Stimulated activated CD4-positive, alpha-beta T cell treated with anti-CD3 and anti-CD28 coated beads, TNF-alpha, amount 100 ng/mL, for 1 hour (primary cell): ENCODE data around the gene ADGRL1.
"Not testable (repeated sequence)": the region's sequence is repeated elsewhere in the genome, so short reads cannot be mapped to it uniquely, and the experiment has no call there.

Source experiments
- DNase-seq, 3 donors: peaks; one replicate each; pipeline ENCODE4 v3.0.0-alpha.2; 2020; ENCODE audit warnings: low read depth in 3 of 3, low spot score in 1 of 3

Gene ADGRL1

GRCh38 chr19:14205452-14206287, at the start of gene ADGRL1:
Gene ADGRL1 (minus strand): TSS chr19:14206169. CDS start chr19:14183602, 22,567 bp downstream.
- DNase-seq: not testable (repeated sequence)

GRCh38 chr19:14255316-14255715, 49.3 kb upstream of the ADGRL1 start:
- DNase-seq: not testable (repeated sequence)

DNA sequence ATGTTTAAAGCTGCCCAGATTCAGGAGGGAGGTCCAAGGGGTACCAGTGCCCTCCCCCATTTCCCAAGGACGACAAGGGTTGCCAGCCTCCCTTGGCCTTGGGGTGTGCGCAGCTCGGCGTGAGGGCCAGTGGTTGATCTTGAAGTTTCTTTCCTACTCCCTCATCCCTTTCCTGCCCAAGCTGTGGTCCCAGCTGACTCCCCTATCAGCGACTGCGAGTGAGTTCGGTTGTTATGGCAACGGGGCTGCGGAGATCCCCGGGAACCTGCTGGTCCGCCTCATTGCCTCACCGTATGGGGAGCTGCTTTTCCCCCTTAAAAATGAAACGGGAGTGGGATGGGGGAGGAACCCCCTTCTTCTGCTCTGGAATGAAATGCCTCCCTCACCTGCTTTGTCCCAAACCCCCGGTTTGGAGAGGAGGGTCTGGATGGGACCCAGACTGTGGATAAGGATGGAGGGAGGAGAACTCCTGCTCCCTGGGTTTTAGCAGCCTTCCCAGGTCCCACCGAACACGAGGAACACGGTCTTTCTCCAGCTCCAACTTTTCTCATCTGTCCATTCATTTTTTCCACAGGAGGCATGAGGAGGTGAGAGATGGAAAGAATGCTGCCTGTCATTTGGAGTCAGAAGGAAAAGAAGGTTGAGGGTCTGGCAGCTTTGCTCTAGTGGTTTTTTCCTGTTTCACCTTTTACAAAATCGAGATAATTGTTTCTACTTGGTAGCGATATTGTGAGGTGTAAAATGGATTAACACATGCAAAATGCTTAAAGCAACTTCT, 48.0 kb upstream of the ADGRL1 start:
- DNase-seq: not testable (repeated sequence)

- DNase-seq: not testable (repeated sequence)
Observed at GRCh38 chr19:14252136-14252535, 46.2 kb upstream of the ADGRL1 start.

- DNase-seq: no peak
Observed at GRCh38 chr19:14250870-14251269, 44.9 kb upstream of the ADGRL1 start.

DNA sequence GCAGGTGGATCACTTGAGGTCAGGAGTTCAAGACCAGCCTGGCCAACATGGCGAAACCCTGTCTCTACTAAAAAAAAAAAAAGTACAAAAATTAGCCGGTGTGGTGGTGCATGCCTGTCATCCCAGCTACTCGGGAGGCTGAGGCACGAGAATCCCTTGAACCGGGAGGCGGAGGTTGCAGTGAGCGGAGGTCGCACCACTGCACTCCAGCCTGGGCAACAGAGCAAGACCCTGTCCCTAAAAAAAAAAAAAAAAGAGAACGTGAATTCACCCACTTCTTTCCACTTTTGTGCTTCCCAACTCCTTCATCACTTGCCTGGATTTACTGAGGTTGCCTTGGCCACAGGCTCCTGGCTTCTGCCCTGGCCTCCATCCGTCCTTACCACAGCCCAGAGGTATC, 44.3 kb upstream of the ADGRL1 start:
- not testable (repeated sequence) for DNase-seq

DNA sequence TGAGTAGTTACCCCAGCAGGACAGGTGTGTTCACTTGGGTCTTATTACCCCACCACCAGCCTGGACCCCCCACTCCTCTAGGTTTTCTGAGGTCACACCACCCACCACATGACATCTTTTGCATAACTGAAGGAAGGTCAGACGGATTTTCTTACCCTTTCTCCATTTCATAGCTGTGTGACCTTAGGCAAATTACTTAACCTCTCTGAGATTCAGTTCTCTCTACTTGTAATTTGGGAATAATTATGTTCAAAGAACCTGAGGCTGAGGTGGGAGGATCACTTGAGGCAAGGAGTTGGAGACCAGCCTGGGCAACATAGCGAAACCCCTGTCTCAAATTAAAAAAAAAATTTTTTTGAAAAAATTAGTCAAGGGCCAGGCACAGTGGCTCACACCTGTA, 43.9 kb upstream of the ADGRL1 start:
- DNase-seq: not testable (repeated sequence)

DNA sequence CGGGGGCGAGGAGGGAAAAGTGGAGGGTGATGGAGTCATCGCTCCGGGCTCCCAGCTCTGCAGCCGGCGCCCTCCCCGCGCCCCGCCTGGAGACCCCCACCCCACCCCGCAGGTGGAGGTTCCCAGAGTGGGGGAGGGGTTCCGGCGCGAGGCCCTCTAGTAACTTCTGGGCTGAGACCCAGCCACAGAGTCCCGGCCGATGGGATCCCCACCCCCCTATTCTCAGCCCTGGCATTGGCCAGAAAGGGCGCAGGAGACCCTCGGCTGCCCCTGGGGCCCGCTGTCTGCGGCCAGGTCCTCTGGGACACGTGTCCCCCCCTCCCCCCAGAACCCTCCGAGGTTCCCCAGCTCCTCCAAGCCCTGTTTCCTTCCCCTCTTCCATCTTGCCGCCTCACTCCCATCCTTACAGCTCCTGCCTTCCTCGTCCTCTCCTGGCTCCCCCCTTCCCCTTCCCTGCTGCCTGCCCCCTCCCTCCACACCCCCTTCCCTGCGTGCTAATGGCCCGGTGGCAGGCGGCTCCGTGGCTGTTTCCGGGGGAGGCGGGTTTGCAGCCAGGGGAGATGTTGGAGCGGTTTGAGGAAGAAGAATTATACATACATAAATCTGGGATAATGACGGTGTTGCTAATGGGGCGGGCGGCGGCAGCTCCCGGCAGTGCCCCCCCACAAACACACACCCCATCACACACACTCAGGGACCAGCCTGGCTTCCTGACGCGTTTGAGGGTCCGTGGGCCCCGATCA, 43.2 kb upstream of the ADGRL1 start:
- DNase-seq: peak in 1 of 3 donors; percentile 14

GRCh38 chr19:14248578-14249011, 42.6 kb upstream of the ADGRL1 start:
- peak in 2 of 3 donors; percentile 3 to 37 for DNase-seq

DNA sequence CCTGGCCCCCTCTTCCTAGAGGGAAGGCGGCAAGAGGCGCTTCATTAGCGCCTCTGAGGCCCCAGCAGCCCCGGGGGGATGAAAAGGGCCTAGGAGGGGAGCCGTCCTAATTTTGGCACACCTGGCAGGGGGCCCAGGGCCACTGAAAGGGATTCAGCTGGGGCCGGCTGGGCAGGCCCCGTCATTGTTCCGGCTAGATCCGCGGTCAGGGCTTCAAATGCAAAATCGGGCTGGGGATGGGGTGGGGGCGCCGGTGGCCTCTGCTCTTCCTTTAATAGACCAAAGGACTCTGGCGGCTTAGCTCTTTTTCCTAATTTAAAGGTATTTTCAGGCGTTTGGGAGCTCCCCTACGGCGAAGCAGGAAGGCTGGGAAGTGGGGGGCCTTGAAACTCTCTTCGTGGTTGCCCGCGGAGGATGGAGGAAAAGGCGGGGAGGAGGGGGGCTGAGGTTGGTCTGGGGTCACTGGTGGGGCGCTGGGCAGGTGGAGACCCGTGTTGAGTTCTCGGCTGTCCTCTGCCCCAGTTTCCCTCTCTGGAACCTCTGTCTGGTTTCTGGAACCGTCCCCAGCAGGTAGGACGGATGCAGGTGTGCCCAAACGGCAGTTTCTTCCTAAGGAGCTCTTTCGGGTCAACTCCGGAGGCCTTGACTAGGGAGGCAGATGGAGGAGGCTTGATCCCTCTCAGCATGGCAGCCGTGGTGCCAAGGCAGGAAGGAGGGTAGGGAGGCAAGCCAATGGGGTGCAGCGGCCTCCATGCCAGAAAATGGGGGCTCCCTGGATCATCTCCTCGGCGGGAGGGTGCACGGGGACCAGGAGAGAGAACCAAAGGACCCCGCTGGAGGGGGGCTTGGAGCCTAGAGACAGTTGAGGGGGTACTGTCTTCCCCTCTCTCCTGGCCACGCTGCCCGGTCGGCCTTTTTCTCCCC, 41.8 kb upstream of the ADGRL1 start:
- DNase-seq: not testable (repeated sequence)

DNA sequence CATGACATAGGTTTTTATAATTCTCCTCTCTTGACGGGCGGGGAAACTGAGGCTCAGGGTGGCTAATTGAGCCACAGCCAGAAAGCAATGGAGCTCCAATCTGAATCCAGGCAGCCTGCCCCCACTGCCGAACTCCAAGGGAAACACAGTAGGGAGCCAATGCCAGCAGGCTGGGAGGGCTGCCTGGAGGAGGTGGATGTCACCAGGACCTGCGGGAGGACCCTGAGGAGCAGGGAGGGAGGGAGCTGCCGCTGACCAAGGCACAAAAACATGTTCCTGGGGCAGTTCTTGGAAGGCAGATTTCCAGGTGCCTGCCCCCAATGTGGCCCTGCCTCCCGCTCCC, 41.2 kb upstream of the ADGRL1 start:
- not testable (repeated sequence) for DNase-seq

DNA sequence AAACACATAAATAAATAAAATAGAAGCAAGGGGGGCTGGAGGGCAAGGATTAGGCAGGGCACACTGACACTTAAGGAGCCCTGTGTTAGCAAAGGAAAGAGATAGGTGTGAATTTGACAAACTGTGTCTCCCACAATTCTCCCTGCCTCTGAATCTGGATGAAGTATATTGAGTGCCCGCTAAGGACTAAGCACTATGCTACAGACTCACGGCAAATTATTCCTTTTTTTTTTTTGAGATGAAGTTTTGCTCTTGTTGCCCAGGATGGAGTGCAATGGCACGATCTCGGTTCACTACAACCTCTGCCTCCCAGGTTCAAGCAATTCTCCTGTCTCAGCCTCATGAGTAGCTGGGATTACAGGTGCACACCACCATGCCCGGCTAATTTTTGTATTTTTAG, 38.4 kb upstream of the ADGRL1 start:
- not testable (repeated sequence) for DNase-seq

DNA sequence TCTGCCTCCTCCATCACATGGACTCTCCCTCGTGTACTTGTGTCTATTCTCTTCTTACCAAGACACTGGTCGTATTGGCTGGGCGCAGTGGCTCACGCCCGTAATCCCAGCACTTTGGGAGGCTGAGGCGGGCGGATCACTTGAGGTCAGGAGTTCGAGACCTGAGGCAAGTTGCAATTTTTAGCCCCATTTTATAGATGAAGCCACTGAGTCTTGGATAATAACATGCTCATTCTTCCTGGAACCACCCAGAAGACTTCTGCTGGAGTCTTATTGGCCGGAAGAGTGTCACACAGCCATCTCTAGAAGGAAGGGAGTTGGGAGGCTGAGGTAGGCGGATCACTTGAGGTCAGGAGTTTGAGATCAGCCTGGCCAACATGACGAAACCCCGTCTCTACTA, 37.7 kb upstream of the ADGRL1 start:
- not testable (repeated sequence) for DNase-seq

DNA sequence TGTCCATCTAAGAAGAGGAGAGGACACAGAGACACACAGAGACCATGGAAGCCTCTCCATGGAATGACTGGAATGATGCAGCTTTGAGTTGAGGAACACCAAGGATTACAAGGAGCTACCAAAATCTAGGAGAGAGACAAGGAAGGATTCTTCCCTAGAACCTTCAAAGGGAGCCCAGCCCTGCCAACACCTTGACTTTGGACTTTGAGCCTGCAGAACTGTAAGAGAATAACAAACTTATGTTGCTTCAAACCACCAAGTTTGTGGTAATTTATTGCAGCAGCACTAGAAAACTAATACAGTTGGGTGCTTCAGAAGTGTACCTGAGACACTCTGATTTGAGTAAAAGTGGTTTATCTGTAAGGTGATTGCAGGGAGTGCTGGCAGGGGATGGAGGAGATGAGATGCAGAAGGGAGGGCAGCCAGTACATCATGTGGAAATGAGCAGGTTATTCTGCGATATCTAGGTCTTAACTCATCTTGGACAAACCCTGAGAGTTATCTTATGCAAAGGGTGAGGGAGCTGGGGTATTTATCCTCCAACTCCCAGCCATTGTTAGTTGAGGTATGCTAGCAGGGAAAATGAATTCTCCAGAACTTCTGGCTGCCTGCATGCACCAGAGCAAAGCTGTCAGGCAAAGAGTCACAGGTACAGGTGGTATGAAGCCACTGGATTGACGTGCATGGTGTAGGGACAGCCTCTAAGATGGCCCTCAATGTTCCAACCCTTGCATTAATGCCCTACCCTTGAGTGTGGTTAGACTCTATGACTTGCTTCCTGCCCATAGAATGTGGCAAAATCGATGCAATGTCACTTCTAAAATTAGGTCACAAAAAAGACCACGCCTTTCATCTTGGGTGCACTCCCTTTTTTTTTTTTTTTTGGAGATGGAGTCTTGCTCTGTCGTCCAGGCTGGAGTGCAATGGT, 31.3 kb upstream of the ADGRL1 start:
- no peak for DNase-seq

GRCh38 chr19:14232945-14233344, 27.0 kb upstream of the ADGRL1 start:
- DNase-seq: not testable (repeated sequence)

DNA sequence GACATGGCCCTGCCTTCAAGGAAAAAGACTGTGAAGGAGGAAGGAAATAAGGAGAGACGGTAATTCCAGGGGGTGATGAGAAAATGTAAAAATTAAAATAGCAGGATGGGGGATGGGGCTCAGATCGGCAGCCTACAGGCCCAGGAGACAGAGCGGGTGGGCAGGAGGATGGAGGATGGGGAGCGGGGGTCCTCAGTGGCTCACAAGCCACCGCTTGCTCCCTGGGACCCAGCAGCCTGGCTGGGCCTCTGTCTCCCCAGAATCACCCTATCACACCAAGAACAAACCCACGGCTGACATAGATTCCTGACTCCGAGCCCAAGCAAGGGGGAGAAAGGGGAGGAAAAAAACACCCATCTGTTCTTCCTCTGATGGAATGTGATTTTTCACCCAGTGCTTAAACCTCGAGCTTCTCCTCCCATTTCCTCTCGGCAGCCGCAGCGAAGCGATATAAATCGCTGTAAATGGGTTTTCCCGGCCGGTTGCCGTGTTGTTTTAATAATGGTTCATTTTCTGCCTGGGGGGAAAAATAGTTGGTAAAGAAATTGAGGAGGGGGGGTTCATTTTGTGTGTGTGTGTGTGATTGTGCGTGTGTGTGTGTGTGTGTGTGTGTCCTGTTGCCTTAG, 22.6 kb upstream of the ADGRL1 start:
- DNase-seq: not testable (repeated sequence)

DNA sequence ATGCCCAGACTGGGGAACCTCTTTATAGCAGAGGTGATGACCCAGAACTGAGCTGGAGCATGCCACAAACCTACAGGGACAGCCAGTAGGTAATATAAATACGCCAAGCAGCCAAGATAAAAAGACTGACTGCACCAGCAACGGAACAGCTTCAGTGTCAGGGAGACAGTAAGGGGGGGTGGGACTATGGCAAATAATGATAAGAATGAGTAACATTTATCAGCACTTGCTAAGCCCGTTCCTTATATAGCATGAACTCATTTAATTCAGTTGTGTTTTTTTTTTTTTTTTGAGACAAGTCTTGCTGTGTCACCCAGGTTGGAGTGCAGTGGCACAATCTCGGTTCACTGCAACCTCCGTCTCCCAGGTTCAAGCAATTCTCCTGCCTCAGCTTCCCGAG, 20.5 kb upstream of the ADGRL1 start:
- not testable (repeated sequence) for DNase-seq

DNA sequence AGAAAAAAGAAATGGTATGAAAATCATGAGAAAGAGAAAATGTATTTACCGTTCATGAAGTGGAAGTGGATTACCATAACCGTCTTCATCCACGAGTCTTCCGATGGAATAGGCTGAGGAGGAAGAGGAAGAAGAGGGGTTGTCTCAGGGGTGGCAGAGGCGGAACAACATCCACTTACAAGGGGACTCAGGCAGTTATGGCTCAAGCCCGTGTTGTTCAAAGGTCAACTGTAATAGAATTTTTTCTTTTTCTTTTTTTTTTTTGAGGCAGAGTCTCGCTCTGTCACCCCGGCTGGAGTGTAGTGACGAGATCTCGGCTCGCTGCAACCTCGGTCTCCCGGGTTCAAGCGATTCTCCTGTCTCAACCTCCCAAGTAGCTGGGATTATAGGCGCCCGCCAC, 16.9 kb upstream of the ADGRL1 start:
- DNase-seq: no peak

- DNase-seq: peak in 2 of 3 donors; percentile 47 to 52
Observed at GRCh38 chr19:14221345-14221744, 15.4 kb upstream of the ADGRL1 start.
